Calu3 (cell line): ENCODE results near the gene ZBTB21. TPM values are rescaled to one million over a fixed set of nuclear protein-coding genes. Genes with fewer than 3 reads are reported as not detected.

Experiments
- BruUV-seq: library from RNA; stranded (reverse); fragments of 400-500 nt; replicated peaks from 2 replicates; lab custom pipeline; 2021; lab: Mats Ljungman, UMichigan
- CTCF ChIA-PET: fragments of 300-600 bp; sonication (Branson Sonifier 250); formaldehyde crosslinking; loops from one replicate; lab custom pipeline; 2022; ENCODE audit warnings: antibody characterized with exemption; lab: Charles Lee
- DNase-seq: peaks from one replicate; pipeline ENCODE4 v3.0.0; 2022
- H3K27ac Mint-ChIP-seq: one replicate; pipeline ENCODE4 v1.8.0; 2022; ENCODE audit warnings: mixed read lengths; ENCODE audit not compliant: unreplicated experiment
- H3K27me3 Mint-ChIP-seq: one replicate; pipeline ENCODE4 v1.8.0; 2022; ENCODE audit warnings: mixed read lengths; ENCODE audit not compliant: unreplicated experiment
- H3K36me3 Mint-ChIP-seq: one replicate; pipeline ENCODE4 v1.8.0; 2022; ENCODE audit warnings: mild to moderate bottlenecking, moderate library complexity, mixed read lengths; ENCODE audit not compliant: insufficient read depth, unreplicated experiment
- H3K4me1 Mint-ChIP-seq: one replicate; pipeline ENCODE4 v1.8.0; 2022; ENCODE audit warnings: mild to moderate bottlenecking, low read depth, mixed read lengths; ENCODE audit not compliant: unreplicated experiment
- H3K4me3 Mint-ChIP-seq: one replicate; pipeline ENCODE4 v1.8.0; 2022; ENCODE audit warnings: mild to moderate bottlenecking, low read depth, moderate library complexity, mixed read lengths; ENCODE audit not compliant: unreplicated experiment
- H3K9me3 Mint-ChIP-seq: one replicate; pipeline ENCODE4 v1.8.0; 2022; ENCODE audit warnings: low read depth, mixed read lengths; ENCODE audit not compliant: unreplicated experiment
- intact Hi-C: fragments of 100-400 bp; cut with micrococcal nuclease; formaldehyde crosslinking; loops from one replicate; pipeline ENCODE4 v1.10.0; 2022; ENCODE audit not compliant: unreplicated experiment
- total RNA-seq: library from RNA; stranded (reverse); gene quantifications from 2 replicates; pipeline ENCODE4 v1.2.3, GENCODE V29; 2022
- TF ChIP-seq, protein P1 (sequence below): fragments of 200-600 bp; IDR thresholded peaks from one replicate; pipeline ENCODE4 v1.8.0; 2022; ENCODE audit warnings: antibody characterized with exemption; ENCODE audit not compliant: unreplicated experiment

Gene ZBTB21
- total RNA-seq, 1 experiment from 2014 or later, result 14.5 TPM

DNA sequence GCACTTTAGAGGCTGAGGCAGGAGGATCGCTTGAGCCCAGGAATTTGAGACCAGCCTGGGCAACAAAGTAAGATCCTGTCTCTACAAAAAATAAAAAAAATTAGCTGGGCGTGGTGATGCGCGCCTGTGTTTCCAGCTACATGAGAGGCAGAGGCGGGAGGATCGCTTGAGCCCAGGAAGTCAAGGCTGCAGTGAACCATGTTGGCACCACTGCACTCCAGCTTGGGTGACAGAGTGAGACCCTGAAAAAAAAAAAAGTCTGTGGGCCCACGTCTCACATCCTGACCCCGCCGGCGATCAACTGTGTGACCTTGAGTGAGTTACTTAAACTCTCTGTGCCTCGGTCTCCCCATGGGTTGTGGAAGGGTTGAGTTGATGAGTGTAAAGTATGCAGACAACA, 12.7 kb upstream of the ZBTB21 start:
- H3K9me3 Mint-ChIP-seq, result no peaks in the 10 kb centered on the region
- CTCF ChIA-PET, result no interaction called here
- H3K36me3 Mint-ChIP-seq, result no peaks in the 10 kb centered on the region
- intact Hi-C loops, result no loop called here
- BruUV-seq, result no TSS peak
- TF ChIP-seq, protein P1, sequence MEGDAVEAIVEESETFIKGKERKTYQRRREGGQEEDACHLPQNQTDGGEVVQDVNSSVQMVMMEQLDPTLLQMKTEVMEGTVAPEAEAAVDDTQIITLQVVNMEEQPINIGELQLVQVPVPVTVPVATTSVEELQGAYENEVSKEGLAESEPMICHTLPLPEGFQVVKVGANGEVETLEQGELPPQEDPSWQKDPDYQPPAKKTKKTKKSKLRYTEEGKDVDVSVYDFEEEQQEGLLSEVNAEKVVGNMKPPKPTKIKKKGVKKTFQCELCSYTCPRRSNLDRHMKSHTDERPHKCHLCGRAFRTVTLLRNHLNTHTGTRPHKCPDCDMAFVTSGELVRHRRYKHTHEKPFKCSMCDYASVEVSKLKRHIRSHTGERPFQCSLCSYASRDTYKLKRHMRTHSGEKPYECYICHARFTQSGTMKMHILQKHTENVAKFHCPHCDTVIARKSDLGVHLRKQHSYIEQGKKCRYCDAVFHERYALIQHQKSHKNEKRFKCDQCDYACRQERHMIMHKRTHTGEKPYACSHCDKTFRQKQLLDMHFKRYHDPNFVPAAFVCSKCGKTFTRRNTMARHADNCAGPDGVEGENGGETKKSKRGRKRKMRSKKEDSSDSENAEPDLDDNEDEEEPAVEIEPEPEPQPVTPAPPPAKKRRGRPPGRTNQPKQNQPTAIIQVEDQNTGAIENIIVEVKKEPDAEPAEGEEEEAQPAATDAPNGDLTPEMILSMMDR, result no peak
- no peak overlapping the region for H3K4me3 Mint-ChIP-seq
- DNase-seq, result no peak
- H3K4me1 Mint-ChIP-seq, result no peaks in the 10 kb centered on the region
- H3K27me3 Mint-ChIP-seq, result peaks cover 87% of the 10 kb centered on the region
- H3K27ac Mint-ChIP-seq, result no peak overlapping the region

DNA sequence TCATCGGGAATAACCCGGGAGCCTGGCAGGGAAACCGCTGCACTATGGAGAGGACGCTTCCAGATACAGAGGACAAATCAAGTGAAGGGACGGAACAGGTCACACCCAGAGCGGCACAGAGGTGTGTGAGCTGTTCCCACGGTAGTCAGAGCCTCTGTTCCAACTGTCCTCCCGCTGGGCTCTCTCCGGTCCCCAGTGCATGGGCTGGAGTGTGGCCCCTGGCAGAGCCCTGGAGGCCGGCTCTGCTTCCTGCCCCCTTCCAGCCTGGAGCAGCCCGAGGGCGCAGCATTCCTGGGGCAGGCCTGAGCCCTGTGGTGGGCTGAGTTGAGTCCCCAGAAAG, 11.9 kb upstream of the ZBTB21 start:
- Mint-ChIP-seq H3K4me3 (no peak overlapping the region), H3K9me3 (no peaks in the 10 kb centered on the region), H3K27ac (no peak overlapping the region), H3K4me1 (no peaks in the 10 kb centered on the region), H3K27me3 (peaks cover 78% of the 10 kb centered on the region), H3K36me3 (no peaks in the 10 kb centered on the region)
- DNase-seq, result no peak
- TF ChIP-seq, protein P1, result no peak
- CTCF ChIA-PET, result no interaction called here
- intact Hi-C loops, result no loop called here
- BruUV-seq, result no TSS peak

DNA sequence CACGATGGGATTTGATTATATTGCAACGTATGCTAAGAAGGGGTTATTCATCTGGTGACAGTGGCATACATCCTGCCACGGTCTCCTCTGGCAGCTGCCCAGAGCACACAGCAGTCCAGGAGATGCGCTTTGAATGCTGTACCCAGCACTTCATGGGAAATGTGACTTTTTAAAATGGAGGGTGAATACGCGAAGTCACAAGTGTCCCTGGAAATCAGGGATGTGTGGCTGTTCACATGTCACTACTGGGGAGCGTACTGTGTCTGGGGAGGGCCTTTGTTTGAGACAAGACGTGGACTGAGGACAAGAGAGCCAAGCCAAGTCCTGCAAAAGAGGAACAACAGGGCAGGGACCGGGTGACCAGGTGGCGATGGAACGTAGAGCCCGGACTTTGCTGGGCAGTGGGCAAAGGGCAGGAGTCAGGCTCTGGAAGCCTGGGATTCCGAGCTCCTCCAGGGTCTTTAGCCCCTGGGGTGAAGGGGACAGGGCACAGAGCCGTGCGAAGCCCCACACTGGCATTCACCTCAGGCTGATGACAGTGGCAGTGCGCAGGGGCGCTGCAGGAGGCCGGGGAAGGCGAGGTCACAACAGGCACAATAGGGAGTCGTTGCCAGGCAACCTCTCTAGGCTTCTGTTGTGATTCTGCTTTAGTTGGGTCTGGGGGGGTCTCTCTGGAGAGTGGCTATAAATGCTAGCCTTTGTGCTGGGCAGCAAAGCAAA, 11.4 kb upstream of the ZBTB21 start:
- TF ChIP-seq, protein P1, result no peak
- Mint-ChIP-seq H3K9me3 (no peaks in the 10 kb centered on the region), H3K4me1 (no peaks in the 10 kb centered on the region), H3K27ac (no peak overlapping the region), H3K4me3 (no peak overlapping the region), H3K36me3 (no peaks in the 10 kb centered on the region), H3K27me3 (peaks cover 74% of the 10 kb centered on the region)
- CTCF ChIA-PET, result no interaction called here
- BruUV-seq, result no TSS peak
- DNase-seq, result no peak
- intact Hi-C loops, result no loop called here

DNA sequence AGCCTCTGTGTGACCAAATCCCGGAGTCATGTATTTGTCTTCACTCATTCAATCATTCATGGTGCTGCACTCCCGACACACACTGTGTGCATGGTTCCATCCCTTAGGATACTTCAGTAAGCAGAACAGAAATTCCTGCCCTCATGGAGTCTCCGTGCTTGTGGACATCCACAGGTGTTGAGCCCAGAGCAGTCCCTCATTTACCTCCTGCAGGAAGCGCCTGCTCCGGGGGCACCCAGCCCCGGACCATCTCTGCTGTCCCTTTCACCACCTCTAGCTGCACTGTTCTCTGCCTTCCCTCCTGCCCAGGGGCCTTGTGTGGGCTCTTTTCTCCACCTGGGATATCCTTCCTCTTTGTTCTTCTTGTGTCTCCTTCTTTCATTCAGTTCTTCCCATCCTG, 9.5 kb upstream of the ZBTB21 start:
- CTCF ChIA-PET, result no interaction called here
- DNase-seq, result no peak
- H3K4me3 Mint-ChIP-seq, result no peak overlapping the region
- no peaks in the 10 kb centered on the region for H3K4me1 Mint-ChIP-seq
- intact Hi-C loops, result no loop called here
- TF ChIP-seq, protein P1, result no peak
- peaks cover 58% of the 10 kb centered on the region for H3K27me3 Mint-ChIP-seq
- BruUV-seq, result no TSS peak
- H3K27ac Mint-ChIP-seq, result no peak overlapping the region
- no peaks in the 10 kb centered on the region for H3K9me3 Mint-ChIP-seq
- H3K36me3 Mint-ChIP-seq, result no peaks in the 10 kb centered on the region
